K562 (cell line): Measurements from ENCODE around the gene DIMT1. TPM values are rescaled to one million over a fixed set of nuclear protein-coding genes. Genes with fewer than 3 reads are reported as not detected.
A peak's percentile ranks its signal among the peaks of the same experiment; 100 is the strongest.

ENCODE experiments used
- AFF4 ChIP-seq: sonication (generic); formaldehyde crosslinking; IDR thresholded peaks from 2 replicates; pipeline ENCODE4 v1.8.0; 2023; ENCODE audit warnings: mild to moderate bottlenecking, missing genetic modification reagents
- ARID1B ChIP-seq: fragments of 450-650 bp; IDR thresholded peaks from 2 replicates; pipeline ENCODE4 v1.6.1; 2016; ENCODE audit warnings: antibody characterized with exemption, mild to moderate bottlenecking, inconsistent platforms
- BCL6 ChIP-seq: fragments of 250-450 bp; sonication (Bioruptor Pico); IDR thresholded peaks from 2 replicates; pipeline ENCODE4 v1.4.0; 2020
- BCLAF1 ChIP-seq, 2 experiments: fragments of 450-650 bp in 1 of 2; IDR thresholded peaks; 2 replicates each; pipeline ENCODE4 v1.6.1; 2011 to 2017; ENCODE audit warnings: low read depth in 2 of 2, antibody characterized with exemption in 1 of 2, borderline replicate concordance in 1 of 2, low read length in 1 of 2, mild to moderate bottlenecking in 1 of 2, mixed read lengths in 1 of 2; ENCODE audit not compliant: control insufficient read depth in 1 of 2
- CUX1 ChIP-seq: fragments of 200-800 bp; sonication (Bioruptor generic); IDR thresholded peaks from 2 replicates; pipeline ENCODE4 v1.6.1; 2016; ENCODE audit warnings: missing genetic modification characterization, missing compliant biosample characterization
- EP400 ChIP-seq: fragments of 450-650 bp; IDR thresholded peaks from 2 replicates; pipeline ENCODE4 v1.6.1; 2017; ENCODE audit warnings: antibody characterized with exemption, mild to moderate bottlenecking, moderate library complexity
- EZH2 ChIP-seq: IDR thresholded peaks from 2 replicates; pipeline ENCODE4 v1.6.1; 2012; ENCODE audit warnings: low read depth, mild to moderate bottlenecking, inconsistent platforms, low read length, borderline replicate concordance
- MAFK ChIP-seq: IDR thresholded peaks from 2 replicates; pipeline ENCODE4 v1.6.1; 2011; ENCODE audit warnings: low read length, improper control_type of control experiment
- RBM17 ChIP-seq: fragments of 200-400 bp; formaldehyde crosslinking; IDR thresholded peaks from 2 replicates; pipeline ENCODE4 v1.6.1; 2017; ENCODE audit warnings: low read depth, mild to moderate bottlenecking, low read length, borderline replicate concordance
- RBM22 ChIP-seq: fragments of 200-400 bp; formaldehyde crosslinking; IDR thresholded peaks from 2 replicates; pipeline ENCODE4 v1.6.1; 2018; ENCODE audit warnings: low read length, low read depth; ENCODE audit not compliant: poor library complexity, severe bottlenecking
- SMC3 ChIP-seq: conservative IDR thresholded peaks from 2 replicates; pipeline ENCODE4 v1.6.1; 2011; ENCODE audit warnings: low read depth, low read length, improper control_type of control experiment; ENCODE audit not compliant: insufficient read depth
- ZKSCAN3 ChIP-seq: fragments of 250-450 bp; sonication (Bioruptor Pico); IDR thresholded peaks from 2 replicates; pipeline ENCODE4 v1.4.0; 2020
- ZNF224 ChIP-seq: sonication (generic); formaldehyde crosslinking; IDR thresholded peaks from 2 replicates; pipeline ENCODE4 v1.8.0; 2022; ENCODE audit warnings: mild to moderate bottlenecking, missing genetic modification reagents
- ZNF384 ChIP-seq: IDR thresholded peaks from 2 replicates; pipeline ENCODE4 v1.6.1; 2012; ENCODE audit warnings: low read depth, low read length, improper control_type of control experiment
- polyA plus RNA-seq, 8 experiments: library from polyadenylated mRNA; depleted of rRNA in 4 of 8; stranded (reverse) in 5 of 8; unstranded in 3 of 8; fragments of >200 nt; fragmentation: Nextera tagmentation in 2 of 8; fragmentation: Illumina TruSeq in 1 of 8; extraction: Ambion mirVana in 2 of 8; extraction: Trizol in 1 of 8; gene quantifications; 2 replicates each; pipeline versions ENCODE4 v1.2.1 to v1.2.3, GENCODE V29; 2011 to 2014; ENCODE audit warnings: inconsistent platforms in 1 of 8, missing spikeins in 1 of 8
- total RNA-seq, 7 experiments: library from RNA; depleted of rRNA in 6 of 7; stranded (reverse); fragments of >200 nt in 6 of 7; fragmentation: Illumina TruSeq in 2 of 7; extraction: Trizol in 2 of 7; gene quantifications; 2 replicates each; pipeline versions ENCODE4 v1.2.1 to v1.2.3, GENCODE V29; 2011 to 2021; ENCODE audit warnings: low replicate concordance in 1 of 7
- TF ChIP-seq, protein P1 (sequence below): fragments of 200-800 bp; sonication (Bioruptor generic); IDR thresholded peaks from 2 replicates; pipeline ENCODE4 v1.6.1; 2017; ENCODE audit warnings: missing genetic modification characterization, missing compliant biosample characterization

Gene DIMT1
- total and polyA plus RNA-seq, 9 of the 15 experiments (the other 6 are each of a cell fraction or from before 2014, with no cell fraction given): 28.9 to 85.3 (median 54.1) TPM

- TF ChIP-seq AFF4 (CRISPR knock-in tag) (no peak), MAFK (peak; percentile 87), ZNF384 (no peak), CUX1 (CRISPR knock-in tag) (no peak), EP400 (0 out of 2 replicates have a peak, but pooled peaks have one; percentile 33), BCLAF1 (IDR thresholded peaks at IDR 0.05; ENCODE audit: borderline replicate concordance in 1 of 2, control insufficient read depth in 1 of 2, low read depth in 2 of 2, low read length in 1 of 2) (no peak), BCL6 (CRISPR knock-in tag) (no peak), SMC3 (no peak), RBM22 (no peak), RBM17 (no peak), EZH2 (no peak), ARID1B (peak; percentile 76), ZKSCAN3 (CRISPR knock-in tag) (no peak), ZNF224 (CRISPR knock-in tag) (no peak; the same call in 1 of the 2 replicates)
- TF ChIP-seq, protein P1, sequence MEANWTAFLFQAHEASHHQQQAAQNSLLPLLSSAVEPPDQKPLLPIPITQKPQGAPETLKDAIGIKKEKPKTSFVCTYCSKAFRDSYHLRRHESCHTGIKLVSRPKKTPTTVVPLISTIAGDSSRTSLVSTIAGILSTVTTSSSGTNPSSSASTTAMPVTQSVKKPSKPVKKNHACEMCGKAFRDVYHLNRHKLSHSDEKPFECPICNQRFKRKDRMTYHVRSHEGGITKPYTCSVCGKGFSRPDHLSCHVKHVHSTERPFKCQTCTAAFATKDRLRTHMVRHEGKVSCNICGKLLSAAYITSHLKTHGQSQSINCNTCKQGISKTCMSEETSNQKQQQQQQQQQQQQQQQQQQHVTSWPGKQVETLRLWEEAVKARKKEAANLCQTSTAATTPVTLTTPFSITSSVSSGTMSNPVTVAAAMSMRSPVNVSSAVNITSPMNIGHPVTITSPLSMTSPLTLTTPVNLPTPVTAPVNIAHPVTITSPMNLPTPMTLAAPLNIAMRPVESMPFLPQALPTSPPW (CRISPR knock-in tag): no peak
Observed at GRCh38 chr5:62376064-62376463, 27.6 kb downstream of the DIMT1 start (continued).
